HG03045 (cell line): ENCODE data around the gene MAJIN.
"Not testable (repeated sequence)": the region's sequence is repeated elsewhere in the genome, so short reads cannot be mapped to it uniquely, and the experiment has no call there.

Experiments
- ATAC-seq: cut with Tn5 transposase; IDR thresholded peaks from one replicate; pipeline ENCODE4 v1.9.1; 2021; ENCODE audit warnings: mild to moderate bottlenecking, moderate library complexity; ENCODE audit not compliant: unreplicated experiment

The MAJIN gene

DNA sequence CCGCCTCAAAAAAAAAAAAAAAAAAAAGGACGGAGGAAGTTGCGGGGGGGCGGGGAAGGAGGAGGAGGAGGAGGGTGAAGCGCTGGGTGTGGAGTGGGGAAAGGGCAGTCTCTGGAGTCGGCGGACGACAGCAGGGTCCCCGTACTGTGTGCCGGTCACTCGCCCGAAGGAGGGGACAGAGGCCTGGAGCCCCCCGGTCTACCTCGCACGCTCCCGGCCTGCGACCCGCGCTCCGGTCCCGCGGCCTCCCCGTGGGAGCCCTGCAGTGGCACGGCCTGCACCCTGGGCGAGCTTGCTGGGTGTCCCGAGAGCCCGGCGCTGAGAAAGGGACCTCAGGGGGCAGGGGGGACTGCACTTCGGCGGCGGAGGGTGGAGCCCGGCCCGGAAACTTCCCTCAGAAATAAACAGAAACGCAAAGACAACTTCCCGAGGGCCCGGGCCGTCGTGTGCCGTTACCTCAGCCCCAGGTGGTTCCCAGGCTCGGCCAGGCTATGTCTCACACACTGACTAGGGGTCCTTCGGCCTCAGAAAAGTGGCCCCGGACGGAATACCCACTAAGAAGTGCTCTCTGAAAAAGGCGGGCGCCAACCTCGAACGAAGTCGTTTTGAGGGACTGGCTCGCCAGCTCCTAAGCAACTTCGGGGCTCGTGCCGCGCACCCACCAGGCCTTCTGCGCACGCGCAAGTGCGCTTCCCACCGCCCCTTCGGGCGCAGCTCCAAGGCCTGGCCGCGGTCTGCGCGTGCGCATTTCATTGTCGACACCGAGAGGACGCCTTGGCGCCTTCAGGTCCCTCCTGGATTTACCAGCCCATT, at the start of gene MAJIN:
Gene MAJIN (minus strand): TSS at position 688 of the 813 bp plus-strand sequence. CDS start 12,703 bp downstream, outside the sequence.
- ATAC-seq = no peak

- ATAC-seq = no peak
Observed at GRCh38 chr11:65021509-65021908, 49.6 kb upstream of the MAJIN start.

DNA sequence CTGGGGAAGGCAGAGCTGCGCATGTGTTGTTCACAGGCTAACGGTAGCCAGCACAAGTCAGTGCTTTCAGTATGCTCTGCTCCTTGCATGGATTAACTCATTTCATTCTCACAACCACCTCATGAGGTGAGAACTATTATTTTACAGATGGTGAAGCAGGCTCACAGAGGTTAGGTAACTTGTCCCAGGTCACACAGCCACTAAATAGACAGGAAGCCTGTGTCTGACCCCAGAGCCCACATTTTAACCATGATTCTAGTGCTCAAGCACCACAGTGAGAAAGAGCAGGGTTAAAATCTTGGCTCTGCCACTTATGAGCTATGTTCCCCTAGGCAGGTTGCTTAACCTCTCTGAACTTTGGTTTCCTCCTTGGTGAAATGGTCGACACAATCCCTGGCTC, 49.1 kb upstream of the MAJIN start:
- ATAC-seq = no peak

DNA sequence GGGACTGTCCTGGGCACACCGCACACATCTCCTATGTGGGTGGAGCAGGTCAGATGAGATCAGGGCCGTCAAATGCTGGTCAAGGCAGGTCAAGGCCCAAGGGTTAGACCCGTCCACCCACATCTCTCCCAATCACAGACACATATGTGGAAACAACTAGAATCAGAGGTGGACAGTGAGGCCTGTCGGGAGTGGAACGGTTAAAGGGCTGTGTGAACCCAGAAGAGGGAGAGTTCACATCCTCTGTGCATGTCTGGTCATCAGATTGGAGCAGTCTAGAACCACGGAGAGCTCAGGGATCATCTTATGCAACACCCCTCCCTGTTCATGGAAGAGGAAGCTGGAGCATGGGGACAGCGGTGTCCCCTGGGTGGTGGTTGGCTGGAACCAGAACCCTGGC, 47.9 kb upstream of the MAJIN start:
- ATAC-seq = no peak

- no peak for ATAC-seq
Observed at GRCh38 chr11:65017937-65018336, 46.0 kb upstream of the MAJIN start.

DNA sequence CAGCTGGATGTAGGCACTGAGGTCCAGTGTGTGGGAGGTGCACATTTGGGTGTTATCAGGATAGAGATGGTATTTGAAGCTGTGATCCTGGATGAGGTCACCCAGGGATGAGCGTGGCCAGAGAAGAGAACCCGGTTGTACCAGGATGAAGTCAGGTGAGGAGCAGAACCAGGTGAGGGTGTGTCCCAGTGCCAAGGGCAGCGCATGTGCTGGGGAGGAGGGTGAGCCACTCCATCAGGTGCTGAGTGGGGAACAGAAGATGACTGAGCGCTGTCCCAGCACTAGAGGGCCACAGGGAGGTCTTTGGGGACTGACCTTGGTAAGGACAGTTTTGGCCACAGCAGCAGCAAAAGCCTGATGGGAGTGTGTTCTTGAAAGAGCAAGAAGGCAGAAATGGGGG, 44.8 kb upstream of the MAJIN start:
- ATAC-seq = no peak

DNA sequence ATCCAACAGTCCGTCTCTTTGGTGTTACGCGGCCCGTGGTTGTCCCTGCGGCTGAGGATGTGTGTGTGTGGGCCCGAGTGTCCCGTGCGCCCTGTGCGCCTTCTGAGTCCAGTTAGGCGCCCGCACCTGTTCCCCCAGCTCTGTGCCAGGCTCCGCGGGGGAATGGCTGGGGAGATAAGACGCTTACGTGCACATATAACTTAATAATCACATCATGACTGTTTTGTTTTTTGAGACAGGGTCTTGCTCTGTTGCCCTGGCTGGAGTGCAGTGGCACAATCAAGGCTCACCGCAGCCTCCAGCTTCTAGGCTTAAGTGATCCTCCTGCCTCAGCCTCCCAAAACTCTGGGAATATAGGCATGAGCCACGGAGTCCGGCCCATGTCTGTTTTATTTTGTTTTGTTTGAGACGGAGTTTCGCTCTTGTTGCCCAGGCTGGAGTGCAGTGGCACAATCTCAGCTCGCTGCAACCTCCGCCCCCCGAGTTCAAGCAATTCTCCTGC, 42.9 kb upstream of the MAJIN start:
- no peak for ATAC-seq

DNA sequence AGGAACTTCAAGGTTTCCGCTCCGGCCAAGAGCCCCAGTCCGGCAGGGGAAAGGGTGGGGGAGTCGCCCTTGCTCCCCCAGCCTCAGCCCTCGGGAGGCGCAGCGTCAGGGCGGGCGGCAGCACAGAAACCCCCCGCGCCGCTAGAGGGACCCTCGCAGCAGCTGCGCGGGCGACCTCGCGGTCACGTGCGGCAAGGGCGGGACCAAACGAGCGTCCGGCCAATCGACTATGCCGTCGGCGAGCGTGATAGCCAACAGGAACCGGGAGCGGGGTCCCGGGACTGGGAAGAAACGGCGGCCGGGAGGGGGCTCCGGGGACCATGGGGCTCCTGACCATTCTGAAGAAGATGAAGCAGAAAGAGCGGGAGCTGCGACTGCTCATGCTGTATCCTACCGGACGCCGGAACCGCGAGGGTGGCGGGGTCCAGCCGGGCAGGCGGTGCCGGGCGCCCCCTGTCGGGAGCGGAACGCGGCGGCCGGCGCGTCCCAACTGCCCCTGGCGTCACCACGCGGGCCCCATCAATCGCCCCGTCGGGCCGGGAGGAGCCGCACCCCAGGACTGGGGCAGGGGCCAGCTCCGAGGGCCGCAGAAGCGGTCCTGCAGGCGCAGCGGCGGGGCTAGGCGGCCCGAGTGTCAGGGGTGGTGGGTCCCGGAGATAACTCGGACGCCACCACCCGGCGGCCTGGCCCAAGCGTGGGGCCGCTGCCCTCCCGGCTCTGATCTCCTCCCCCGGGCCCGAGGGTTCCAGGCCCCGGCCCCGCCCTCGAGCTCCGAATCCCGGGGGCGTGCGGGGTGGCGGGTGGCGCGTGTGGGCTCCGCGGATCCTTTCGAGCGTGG, 42.2 kb upstream of the MAJIN start, which contains the start of gene ARL2:
Gene ARL2 (plus strand): TSS at position 273 of the 838 bp plus-strand sequence. CDS start 48 bp downstream, at position 321.
- ATAC-seq = peak; percentile 83

- ATAC-seq = peak; percentile 78
Observed at GRCh38 chr11:65013130-65013887, 41.4 kb upstream of the MAJIN start.

- ATAC-seq = no peak
Observed at GRCh38 chr11:65008873-65009272, 37.0 kb upstream of the MAJIN start.

- no peak for ATAC-seq
Observed at GRCh38 chr11:65008016-65008415, 36.1 kb upstream of the MAJIN start.

DNA sequence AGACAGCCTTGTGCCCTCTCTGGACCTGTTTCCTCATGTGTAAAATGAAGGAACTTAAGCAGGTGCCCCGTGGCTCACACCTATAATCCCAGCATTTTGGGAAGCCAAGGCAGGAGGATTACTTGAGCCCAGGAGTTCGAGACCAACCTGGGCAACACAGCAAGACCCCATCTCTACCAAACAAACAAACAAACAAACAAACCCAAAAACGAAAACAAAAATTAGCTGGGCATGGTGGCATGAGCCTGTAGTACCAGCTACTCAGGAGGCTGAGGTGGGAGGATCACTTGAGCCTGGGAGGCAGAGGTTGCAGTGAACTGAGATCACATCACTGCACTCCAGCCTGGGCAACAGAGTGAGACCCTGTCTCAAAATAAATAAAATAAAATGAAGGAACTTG, 32.1 kb upstream of the MAJIN start:
- ATAC-seq = not testable (repeated sequence)

- no peak for ATAC-seq
Observed at GRCh38 chr11:65003282-65003681, 31.4 kb upstream of the MAJIN start.

GRCh38 chr11:65002706-65003105, 30.8 kb upstream of the MAJIN start:
- no peak for ATAC-seq

GRCh38 chr11:64999478-64999877, 27.6 kb upstream of the MAJIN start:
- no peak for ATAC-seq

GRCh38 chr11:64998690-64999431, 27.0 kb upstream of the MAJIN start:
- no peak for ATAC-seq

DNA sequence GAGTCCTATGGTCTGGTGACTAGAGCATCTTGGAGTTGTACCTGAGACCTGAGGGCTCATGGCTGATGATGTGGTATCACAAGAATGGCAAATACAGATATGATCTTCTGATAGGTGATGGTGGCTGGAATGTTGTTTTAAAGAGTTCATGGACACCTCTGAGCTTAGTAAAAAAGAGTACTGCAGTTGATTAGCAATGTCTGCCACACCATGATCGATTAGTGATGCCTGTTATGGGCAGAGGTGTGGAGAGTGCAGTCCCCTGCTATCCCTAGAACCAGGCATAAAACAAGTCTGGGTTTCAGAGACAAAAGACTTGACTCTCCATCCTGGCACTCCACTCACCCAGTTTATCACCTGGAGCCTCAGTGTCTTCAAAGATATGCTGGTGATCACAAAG, 26.2 kb upstream of the MAJIN start:
- ATAC-seq = no peak

GRCh38 chr11:64996710-64997380, 24.9 kb upstream of the MAJIN start, which contains the start of gene BATF2:
Gene BATF2 (minus strand): TSS chr11:64996971. CDS start chr11:64996914, 57 bp downstream.
- no peak for ATAC-seq

GRCh38 chr11:64996327-64996709, 24.4 kb upstream of the MAJIN start:
- ATAC-seq = no peak

DNA sequence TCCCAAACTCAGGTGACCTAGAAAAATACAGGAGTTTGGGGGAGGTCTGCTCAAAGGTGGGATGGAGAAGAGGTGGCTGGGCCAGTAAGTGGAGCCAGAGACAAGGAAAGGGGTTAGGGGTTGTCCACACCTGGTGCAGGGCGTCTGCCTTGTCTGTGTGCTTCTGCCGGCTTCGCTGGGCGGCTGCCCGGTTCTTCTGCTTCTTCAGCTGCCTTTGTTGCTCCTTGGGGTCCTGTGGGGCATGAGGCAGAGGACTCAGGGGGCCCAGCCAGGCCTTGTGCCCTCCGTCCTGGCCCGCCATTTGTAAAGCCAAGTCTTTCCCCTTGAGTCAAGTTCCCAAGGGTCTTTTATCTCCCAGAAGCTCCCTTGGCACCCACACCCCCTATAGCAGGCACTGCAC, 22.4 kb upstream of the MAJIN start:
- ATAC-seq = no peak
